ENCODE measurements around the gene ZNF211.

The ZNF211 gene

GRCh38 chr19:57632987-57633831 lies at the start of gene ZNF211:
TSS of gene ZNF211 (plus strand) at chr19:57633168. CDS start at chr19:57633347, 179 bp downstream.
- DNase-seq (ENCODE audit: low spot score) = peak; percentile 16

GRCh38 chr19:57583521-57584416 lies 49.2 kb upstream of the ZNF211 start, which contains the start of gene ZIK1:
TSS of gene ZIK1 (plus strand) at chr19:57584145. CDS start at chr19:57584357, 212 bp downstream.
- no peak for DNase-seq (ENCODE audit: low spot score)

- no peak for DNase-seq (ENCODE audit: low spot score)
These were observed 45.4 kb upstream of the ZNF211 start for GRCh38 chr19:57587529-57587928.

- no peak for DNase-seq (ENCODE audit: low spot score)
These were observed 33.6 kb upstream of the ZNF211 start for GRCh38 chr19:57599377-57599760.

- no peak for DNase-seq (ENCODE audit: low spot score)
These were observed 33.1 kb upstream of the ZNF211 start, which contains the start of gene ZNF530 for GRCh38 chr19:57599761-57600383. TSS of gene ZNF530 (plus strand) at chr19:57599885. CDS start at chr19:57604346, 4,461 bp downstream.

- DNase-seq (ENCODE audit: low spot score) = no peak
These were observed 26.0 kb upstream of the ZNF211 start for GRCh38 chr19:57606931-57607330.

- no peak for DNase-seq (ENCODE audit: low spot score)
These were observed 21.9 kb upstream of the ZNF211 start for GRCh38 chr19:57611113-57611512.

- DNase-seq (ENCODE audit: low spot score) = no peak
These were observed 18.8 kb upstream of the ZNF211 start, which contains the start of gene ZNF134 for GRCh38 chr19:57613941-57614743. TSS of gene ZNF134 (plus strand) at chr19:57614242. CDS start at chr19:57619469, 5,227 bp downstream.

GRCh38 chr19:57615346-57615745 lies 17.6 kb upstream of the ZNF211 start:
- DNase-seq (ENCODE audit: low spot score) = no peak

- DNase-seq (ENCODE audit: low spot score) = no peak
These were observed 12.2 kb upstream of the ZNF211 start for GRCh38 chr19:57620673-57621348.

GRCh38 chr19:57623091-57623490 lies 9.9 kb upstream of the ZNF211 start:
- DNase-seq (ENCODE audit: low spot score) = no peak

- DNase-seq (ENCODE audit: low spot score) = no peak
These were observed 814 bp downstream of the ZNF211 start for GRCh38 chr19:57633832-57634131.

- DNase-seq (ENCODE audit: low spot score) = no peak
These were observed 4.4 kb downstream of the ZNF211 start for GRCh38 chr19:57637379-57637778.

- DNase-seq (ENCODE audit: low spot score) = no peak
These were observed 8.8 kb downstream of the ZNF211 start for GRCh38 chr19:57641715-57642234.

GRCh38 chr19:57642396-57643046 lies 9.6 kb downstream of the ZNF211 start:
- no peak for DNase-seq (ENCODE audit: low spot score)

GRCh38 chr19:57643734-57644133 lies 10.8 kb downstream of the ZNF211 start:
- no peak for DNase-seq (ENCODE audit: low spot score)

GRCh38 chr19:57648331-57649003 lies 15.5 kb downstream of the ZNF211 start:
- DNase-seq (ENCODE audit: low spot score) = no peak

GRCh38 chr19:57651654-57651996 lies 18.7 kb downstream of the ZNF211 start:
- no peak for DNase-seq (ENCODE audit: low spot score)

- no peak for DNase-seq (ENCODE audit: low spot score)
These were observed 20.7 kb downstream of the ZNF211 start for GRCh38 chr19:57653689-57654088.

GRCh38 chr19:57655443-57655842 lies 22.5 kb downstream of the ZNF211 start:
- no peak for DNase-seq (ENCODE audit: low spot score)

Data from LoVo (cell line).